ENCODE results near the gene MAP3K10. TPM values are rescaled to one million over a fixed set of nuclear protein-coding genes. Genes with fewer than 3 reads are reported as not detected.
"Not testable (repeated sequence)": the region's sequence is repeated elsewhere in the genome, so short reads cannot be mapped to it uniquely, and the experiment has no call there.

The MAP3K10 gene
- total and polyA plus RNA-seq, 8 donors = 12.9 to 17.2 (median 15.1) TPM

DNA sequence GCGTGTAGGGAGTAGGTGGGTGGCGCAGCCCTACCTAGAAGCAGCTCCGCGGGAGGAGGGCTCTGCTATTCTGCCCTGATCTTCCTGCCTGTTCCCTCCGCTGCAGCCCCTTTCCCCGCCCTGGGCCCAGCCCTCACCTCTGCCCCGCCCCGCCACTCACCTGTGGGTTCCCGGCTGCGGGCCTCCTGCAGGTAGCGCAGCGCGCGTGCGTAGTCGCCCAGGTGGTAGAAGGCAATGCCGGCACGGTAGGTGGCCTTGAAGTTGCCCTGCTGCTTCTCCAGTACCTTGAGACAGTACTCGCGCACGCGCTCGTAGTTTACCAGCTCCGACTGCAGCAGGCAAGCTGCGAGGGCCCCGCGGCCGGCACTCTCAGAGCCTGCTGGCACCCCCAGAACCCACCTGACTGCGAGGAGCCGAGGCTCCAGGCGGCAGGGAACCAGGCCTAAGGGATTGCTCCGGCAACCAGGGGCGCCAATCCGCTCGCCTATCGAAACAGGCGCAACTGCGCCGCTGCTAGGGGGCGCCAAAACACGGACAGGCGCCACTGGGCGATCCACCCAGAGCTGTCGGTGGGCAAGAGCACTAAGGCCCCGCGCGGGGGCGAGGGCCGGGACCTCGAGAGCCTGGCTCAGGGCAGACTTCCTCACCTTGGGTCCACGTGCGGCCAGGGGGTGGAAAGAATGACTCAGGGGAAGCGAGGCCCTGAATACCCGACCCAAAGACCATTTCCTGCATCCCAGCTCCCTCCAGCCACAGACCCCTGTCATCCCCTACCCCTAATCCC, 26.0 kb downstream of the MAP3K10 start:
- H3K27ac ChIP-seq = no peak overlapping the region
- intact Hi-C loops (cut with DNase I) = loop anchor here in 1 of 2 donors (10.0 kb wide), 1 partner anchor 82 kb away; no protein-coding TSS in a partner anchor
- H3K36me3 ChIP-seq = peaks cover 0 to 10% of the 10 kb centered on the region in 2 donors
- DNase-seq (peak in 2 of 4 donors; percentile 56 to 88), ATAC-seq (peak; percentile 76)
- no peak overlapping the region for H3K4me3 ChIP-seq
- TF ChIP-seq, protein P1, sequence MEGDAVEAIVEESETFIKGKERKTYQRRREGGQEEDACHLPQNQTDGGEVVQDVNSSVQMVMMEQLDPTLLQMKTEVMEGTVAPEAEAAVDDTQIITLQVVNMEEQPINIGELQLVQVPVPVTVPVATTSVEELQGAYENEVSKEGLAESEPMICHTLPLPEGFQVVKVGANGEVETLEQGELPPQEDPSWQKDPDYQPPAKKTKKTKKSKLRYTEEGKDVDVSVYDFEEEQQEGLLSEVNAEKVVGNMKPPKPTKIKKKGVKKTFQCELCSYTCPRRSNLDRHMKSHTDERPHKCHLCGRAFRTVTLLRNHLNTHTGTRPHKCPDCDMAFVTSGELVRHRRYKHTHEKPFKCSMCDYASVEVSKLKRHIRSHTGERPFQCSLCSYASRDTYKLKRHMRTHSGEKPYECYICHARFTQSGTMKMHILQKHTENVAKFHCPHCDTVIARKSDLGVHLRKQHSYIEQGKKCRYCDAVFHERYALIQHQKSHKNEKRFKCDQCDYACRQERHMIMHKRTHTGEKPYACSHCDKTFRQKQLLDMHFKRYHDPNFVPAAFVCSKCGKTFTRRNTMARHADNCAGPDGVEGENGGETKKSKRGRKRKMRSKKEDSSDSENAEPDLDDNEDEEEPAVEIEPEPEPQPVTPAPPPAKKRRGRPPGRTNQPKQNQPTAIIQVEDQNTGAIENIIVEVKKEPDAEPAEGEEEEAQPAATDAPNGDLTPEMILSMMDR (IDR thresholded peaks at IDR 0.05) = no peak
- peaks cover 0 to 1% of the 10 kb centered on the region in 2 donors for H3K9me3 ChIP-seq
- peaks cover 24 to 66% of the 10 kb centered on the region in 2 donors for H3K27me3 ChIP-seq
- H3K4me1 ChIP-seq = peaks cover 0 to 3% of the 10 kb centered on the region in 2 donors

DNA sequence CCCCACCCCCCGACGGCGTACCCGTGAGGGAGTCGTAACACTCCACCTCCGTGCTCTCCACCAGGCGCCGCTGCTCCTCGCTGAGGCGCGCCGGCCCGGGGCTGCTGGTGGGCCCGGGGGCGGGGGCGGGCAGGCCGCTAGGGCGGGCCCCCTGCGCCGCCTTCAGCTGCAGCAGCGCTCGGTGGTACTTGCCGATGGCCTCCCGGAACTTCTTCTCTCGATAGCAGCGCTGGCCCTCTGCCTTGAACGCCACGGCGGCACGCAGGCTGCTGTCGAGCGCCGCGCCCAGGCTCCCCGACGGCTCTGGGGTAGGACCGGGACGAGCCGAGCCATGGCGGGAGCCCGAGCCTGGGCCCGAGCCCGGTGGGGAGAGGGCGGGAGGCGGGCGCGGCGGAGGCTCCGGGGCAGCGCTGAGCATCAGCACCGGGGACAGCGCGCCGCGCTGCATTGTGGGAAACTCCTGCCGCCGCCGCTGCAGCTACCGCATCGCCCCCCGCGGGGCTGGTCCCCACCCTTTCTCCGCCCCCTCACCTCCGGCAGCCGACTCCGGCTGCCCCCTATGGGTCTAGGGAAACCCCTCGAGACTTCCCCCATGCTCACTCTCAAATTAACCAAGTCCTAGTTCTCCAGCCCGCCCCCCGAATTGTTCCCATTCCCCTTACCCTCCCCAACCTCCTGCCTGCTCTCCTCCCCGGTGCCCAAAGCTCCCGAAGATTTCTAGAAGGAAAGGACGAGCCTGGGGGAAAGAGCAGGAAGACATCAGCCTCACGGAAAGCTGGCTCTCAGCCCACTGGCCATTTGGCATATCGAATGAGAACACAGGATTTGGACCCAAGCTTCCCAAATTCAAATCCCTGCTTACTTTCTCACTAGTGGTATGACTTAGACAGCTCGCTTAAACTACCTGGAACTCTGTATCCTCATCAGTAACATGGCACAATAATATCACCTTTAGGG, 27.0 kb downstream of the MAP3K10 start, which contains the start of gene TTC9B:
Gene TTC9B, minus strand, starts transcription at position 451 of the 957 bp plus-strand sequence. Its CDS starts 3 bp downstream, at position 448.
- ATAC-seq = peak; percentile 6
- DNase-seq = peak in 1 of 4 donors; percentile 76
- H3K4me3 ChIP-seq = no peak within 1 kb of the TSS

DNA sequence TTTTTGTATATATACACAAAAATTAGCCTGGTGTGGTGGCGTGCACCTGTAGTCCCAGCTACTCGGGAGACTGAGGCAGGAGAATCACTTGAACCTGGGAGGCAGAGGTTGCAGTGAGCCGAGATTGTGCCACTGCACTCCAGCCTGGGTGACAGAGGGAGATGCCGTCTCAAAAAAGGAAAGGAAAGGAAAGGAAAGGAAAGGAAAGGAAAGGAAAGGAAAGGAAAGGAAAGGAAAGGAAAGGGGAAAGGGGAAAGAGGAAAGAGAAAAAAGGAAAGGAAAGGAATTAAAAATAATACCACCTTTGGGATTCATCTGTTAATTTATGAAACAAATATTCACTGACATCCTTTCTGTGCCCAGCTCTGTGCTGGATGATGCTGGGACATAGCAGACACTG, 27.8 kb downstream of the MAP3K10 start:
- H3K27me3 ChIP-seq = peaks cover 31 to 81% of the 10 kb centered on the region in 2 donors
- not testable (repeated sequence) for H3K27ac ChIP-seq, H3K4me3 ChIP-seq, H3K4me1 ChIP-seq, DNase-seq, H3K9me3 ChIP-seq, H3K36me3 ChIP-seq, ATAC-seq
- intact Hi-C loops (cut with DNase I) = loop anchor here in 1 of 2 donors (10.0 kb wide), 1 partner anchor 84 kb away; no protein-coding TSS in a partner anchor

More for the DNA sequence above, 27.0 kb downstream of the MAP3K10 start, which contains the start of gene TTC9B:
- peaks cover 25 to 73% of the 10 kb centered on the region in 2 donors for H3K27me3 ChIP-seq
- H3K36me3 ChIP-seq = no peaks in the 10 kb centered on the region
- intact Hi-C loops (cut with DNase I) = loop anchor here in 1 of 2 donors (10.0 kb wide), 1 partner anchor 83 kb away; no protein-coding TSS in a partner anchor
- TF ChIP-seq, protein P1 (IDR thresholded peaks at IDR 0.05) = no peak
- peaks cover 0 to 3% of the 10 kb centered on the region in 2 donors for H3K4me1 ChIP-seq
- peaks cover 0 to 3% of the 10 kb centered on the region in 2 donors for H3K9me3 ChIP-seq
- H3K27ac ChIP-seq = no peak within 1 kb of the TSS

DNA sequence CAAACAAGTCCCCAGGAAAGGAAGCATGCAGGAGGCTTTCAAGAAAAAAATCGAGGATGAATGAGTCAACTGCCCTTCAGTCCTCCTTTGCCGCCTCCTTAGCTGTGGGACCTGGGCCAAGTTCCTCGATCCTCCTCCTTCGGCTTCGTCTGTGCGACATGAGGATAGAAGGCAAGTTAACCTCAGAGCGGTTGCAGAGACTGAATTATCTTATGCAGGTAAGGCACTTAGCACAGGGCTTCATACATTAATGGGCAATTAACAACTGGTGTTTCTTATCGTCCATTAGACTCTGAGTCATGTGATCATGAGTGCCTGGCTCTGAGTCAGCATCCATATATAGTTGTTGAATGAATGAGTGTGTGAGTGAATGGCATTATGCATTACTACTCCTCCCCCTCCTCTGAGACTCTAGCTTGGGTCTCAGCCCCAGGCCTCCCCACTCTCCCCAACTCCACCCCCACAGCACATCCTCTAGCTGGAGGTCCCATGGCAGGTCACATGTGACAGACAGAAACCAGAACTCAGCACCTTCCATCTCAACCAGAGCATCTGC, 28.6 kb downstream of the MAP3K10 start:
- TF ChIP-seq, protein P1 (IDR thresholded peaks at IDR 0.05) = no peak
- H3K9me3 ChIP-seq = peaks cover 0 to 3% of the 10 kb centered on the region in 2 donors
- intact Hi-C loops (cut with DNase I) = loop anchor here in 1 of 2 donors (10.0 kb wide), 1 partner anchor 85 kb away; no protein-coding TSS in a partner anchor
- no peak overlapping the region for H3K27ac ChIP-seq
- no peak overlapping the region for H3K4me3 ChIP-seq
- no peak for DNase-seq
- no peaks in the 10 kb centered on the region for H3K36me3 ChIP-seq
- peaks cover 0 to 3% of the 10 kb centered on the region in 2 donors for H3K4me1 ChIP-seq
- peaks cover 38 to 89% of the 10 kb centered on the region in 2 donors for H3K27me3 ChIP-seq
- peak; percentile 24 for ATAC-seq

DNA sequence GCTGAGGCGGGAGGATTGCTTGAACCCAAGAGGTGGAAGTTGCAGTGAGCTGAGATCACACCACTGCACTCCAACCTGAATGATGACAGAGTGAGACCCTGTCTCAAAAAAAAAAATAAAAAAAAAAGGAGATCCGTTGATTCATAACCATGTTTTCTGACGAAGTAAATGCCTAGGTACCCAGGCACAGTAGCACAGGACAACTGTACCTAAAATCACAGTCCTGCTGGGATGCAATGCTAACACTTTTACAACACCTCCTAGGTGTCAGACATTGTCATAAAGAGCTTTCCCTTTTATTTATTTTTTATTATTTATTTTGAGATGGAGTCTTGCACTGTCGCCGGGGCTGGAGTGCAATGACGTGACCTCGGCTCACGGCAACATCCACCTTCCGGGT, 29.4 kb downstream of the MAP3K10 start:
- peaks cover 44 to 92% of the 10 kb centered on the region in 2 donors for H3K27me3 ChIP-seq
- H3K4me1 ChIP-seq = peaks cover 2 to 5% of the 10 kb centered on the region in 2 donors
- no peaks in the 10 kb centered on the region for H3K36me3 ChIP-seq
- H3K9me3 ChIP-seq = peaks cover 0 to 3% of the 10 kb centered on the region in 2 donors
- H3K27ac ChIP-seq = no peak overlapping the region
- intact Hi-C loops (cut with DNase I) = no loop called here
- TF ChIP-seq, protein P1 (IDR thresholded peaks at IDR 0.05) = no peak
- no peak for ATAC-seq
- H3K4me3 ChIP-seq = no peak overlapping the region
- DNase-seq = no peak

Measured in left lung (tissue), 10 donors.